GM23338 (cell line): ENCODE results near the gene OSBPL3. TPM values are rescaled to one million over a fixed set of nuclear protein-coding genes. Genes with fewer than 3 reads are reported as not detected.

Source experiments
- ATAC-seq: fragments of 200-7000 bp; cut with Tn5 transposase; 3 replicates; pipeline ENCODE4 v1.9.1; 2020
- DNase-seq: peaks from one replicate; pipeline ENCODE4 v3.0.0-alpha.2; 2015; ENCODE audit warnings: low spot score
- H2AFZ ChIP-seq: fragments of 200-600 bp; sonication (generic); 2 replicates; pipeline ENCODE4 v1.8.0; 2016; ENCODE audit warnings: antibody characterized with exemption, mild to moderate bottlenecking, moderate library complexity
- H3F3A ChIP-seq: fragments of 200-600 bp; sonication (generic); replicated peaks from 2 replicates; pipeline ENCODE4 v1.8.0; 2017; ENCODE audit warnings: antibody characterized with exemption, mixed run types, low read depth
- H3K27ac ChIP-seq: fragments of 200-600 bp; sonication (generic); 2 replicates; pipeline ENCODE4 v1.6.1; 2016; ENCODE audit warnings: low read depth
- H3K27me3 ChIP-seq: fragments of 200-600 bp; sonication (generic); 2 replicates; pipeline ENCODE4 v1.8.0; 2016; ENCODE audit warnings: mild to moderate bottlenecking, mixed run types, moderate library complexity; ENCODE audit not compliant: insufficient read depth
- H3K36me3 ChIP-seq: fragments of 200-600 bp; sonication (generic); 2 replicates; pipeline ENCODE4 v1.8.0; 2016; ENCODE audit warnings: mild to moderate bottlenecking; ENCODE audit not compliant: insufficient read depth
- H3K4me1 ChIP-seq: fragments of 200-600 bp; sonication (generic); 2 replicates; pipeline ENCODE4 v1.8.0; 2016; ENCODE audit warnings: mild to moderate bottlenecking, moderate library complexity; ENCODE audit not compliant: insufficient read depth
- H3K4me2 ChIP-seq: fragments of 200-600 bp; sonication (generic); 2 replicates; pipeline ENCODE4 v1.7.1; 2017; ENCODE audit warnings: mixed run types
- H3K4me3 ChIP-seq: fragments of 200-600 bp; sonication (generic); 2 replicates; pipeline ENCODE4 v1.6.1; 2016; ENCODE audit warnings: mixed run types
- H3K79me2 ChIP-seq: fragments of 200-600 bp; sonication (generic); replicated peaks from 2 replicates; pipeline ENCODE4 v1.8.0; 2017; ENCODE audit warnings: mild to moderate bottlenecking; ENCODE audit not compliant: insufficient read depth
- H3K9me2 ChIP-seq: fragments of 200-600 bp; sonication (generic); 2 replicates; pipeline ENCODE4 v1.8.0; 2017; ENCODE audit not compliant: insufficient read depth
- H4K20me1 ChIP-seq: fragments of 200-600 bp; sonication (generic); replicated peaks from 2 replicates; pipeline ENCODE4 v1.8.0; 2017; ENCODE audit warnings: mild to moderate bottlenecking; ENCODE audit not compliant: insufficient read depth
- H3K27ac Mint-ChIP-seq: 2 replicates; pipeline ENCODE4 v1.8.0; 2020; ENCODE audit warnings: inconsistent platforms, mild to moderate bottlenecking, moderate library complexity, mixed read lengths
- H3K27me3 Mint-ChIP-seq: 3 replicates; pipeline ENCODE4 v1.8.0; 2022; ENCODE audit warnings: low read depth, mild to moderate bottlenecking, moderate library complexity, mixed read lengths, inconsistent platforms; ENCODE audit not compliant: insufficient read depth, poor library complexity
- H3K36me3 Mint-ChIP-seq: 3 replicates; pipeline ENCODE4 v1.8.0; 2021; ENCODE audit warnings: low read depth, mild to moderate bottlenecking, inconsistent platforms, moderate library complexity, mixed read lengths
- H3K4me1 Mint-ChIP-seq: 3 replicates; pipeline ENCODE4 v1.8.0; 2020; ENCODE audit warnings: mild to moderate bottlenecking, inconsistent platforms, mixed read lengths
- H3K4me3 Mint-ChIP-seq: 3 replicates; pipeline ENCODE4 v1.8.0; 2021; ENCODE audit warnings: moderate library complexity, mild to moderate bottlenecking, inconsistent platforms, mixed read lengths
- H3K9me3 Mint-ChIP-seq: 3 replicates; pipeline ENCODE4 v1.8.0; 2020; ENCODE audit warnings: moderate library complexity, mild to moderate bottlenecking, inconsistent platforms, mixed read lengths
- CREB1 ChIP-seq: fragments of 250-450 bp; sonication (Bioruptor Pico); IDR thresholded peaks from 2 replicates; pipeline ENCODE4 v1.5.0; 2020; ENCODE audit warnings: low read depth, mild to moderate bottlenecking, moderate library complexity
- CTCF ChIP-seq, 2 experiments: fragments of 200-600 bp in 1 of 2; sonication (generic) in 1 of 2; conservative IDR thresholded peaks; 2 replicates each; pipeline versions ENCODE4 v1.5.1 to v1.6.1; 2016 to 2017; ENCODE audit warnings: antibody characterized with exemption in 2 of 2, low read depth in 2 of 2, mild to moderate bottlenecking in 2 of 2, moderate library complexity in 1 of 2
- ETS1 ChIP-seq: IDR thresholded peaks from 2 replicates; pipeline ENCODE4 v1.6.1; 2016; ENCODE audit warnings: antibody characterized with exemption
- EZH2 ChIP-seq: fragments of 200-600 bp; sonication (generic); IDR thresholded peaks from one replicate; pipeline ENCODE4 v1.8.0; 2017; ENCODE audit warnings: antibody characterized with exemption, mild to moderate bottlenecking, low read depth; ENCODE audit not compliant: unreplicated experiment
- JUNB ChIP-seq: IDR thresholded peaks from one replicate; pipeline ENCODE4 v1.6.1; 2016; ENCODE audit warnings: antibody characterized with exemption; ENCODE audit not compliant: unreplicated experiment
- NANOG ChIP-seq: IDR thresholded peaks from 2 replicates; pipeline ENCODE4 v1.6.1; 2016; ENCODE audit warnings: antibody characterized with exemption, borderline replicate concordance
- REST ChIP-seq: IDR thresholded peaks from one replicate; pipeline ENCODE4 v1.6.1; 2018; ENCODE audit warnings: antibody characterized with exemption; ENCODE audit not compliant: unreplicated experiment
- STAT1 ChIP-seq: IDR thresholded peaks from one replicate; pipeline ENCODE4 v1.6.1; 2016; ENCODE audit warnings: antibody characterized with exemption; ENCODE audit not compliant: unreplicated experiment
- ZNF114 ChIP-seq: fragments of 250-450 bp; sonication (Bioruptor Pico); IDR thresholded peaks from 2 replicates; pipeline ENCODE4 v1.5.0; 2020; ENCODE audit warnings: mild to moderate bottlenecking, moderate library complexity
- ZNF331 ChIP-seq: fragments of 250-450 bp; sonication (Bioruptor Pico); IDR thresholded peaks from 2 replicates; pipeline ENCODE4 v1.5.0; 2020; ENCODE audit warnings: low read depth, mild to moderate bottlenecking, moderate library complexity
- polyA plus RNA-seq: library from polyadenylated mRNA; unstranded; fragments of >200 nt; fragmentation: Nextera tagmentation; extraction: Ambion mirVana; gene quantifications from 2 replicates; pipeline ENCODE4 v1.2.1, GENCODE V29; 2016
- total RNA-seq: library from RNA; depleted of rRNA; stranded (reverse); fragments of >200 nt; shearing (Covaris generic); gene quantifications from 2 replicates; pipeline ENCODE4 v1.2.3, GENCODE V29; 2014

OSBPL3 gene
- total and polyA plus RNA-seq, 2 experiments from 2014 or later = 7.2 to 15.7 TPM

- TF ChIP-seq REST (no peak), CTCF (conservative IDR thresholded peaks at IDR 0.05; ENCODE audit: low read depth in 2 of 2) (no peak), EZH2 (no peak), ETS1 (no peak), CREB1 (CRISPR knock-in tag) (no peak), ZNF331 (CRISPR knock-in tag) (no peak), ZNF114 (CRISPR knock-in tag) (no peak), JUNB (no peak)
Measured at GRCh38 chr7:24862461-24862860, 117.5 kb downstream of the OSBPL3 start (continued).

GRCh38 chr7:24861336-24861735 lies 118.6 kb downstream of the OSBPL3 start:
- no peak overlapping the region for H3K4me3 ChIP-seq
- Mint-ChIP-seq H3K27me3 (peaks cover 2% of the 10 kb centered on the region), H3K4me1 (no peaks in the 10 kb centered on the region), H3K4me3 (no peak overlapping the region), H3K36me3 (peaks cover 20% of the 10 kb centered on the region), H3K27ac (no peak overlapping the region), H3K9me3 (no peaks in the 10 kb centered on the region)
- H3K4me1 ChIP-seq = no peaks in the 10 kb centered on the region
- H3F3A ChIP-seq = no peaks in the 10 kb centered on the region
- H3K9me2 ChIP-seq = no peaks in the 10 kb centered on the region
- H3K27ac ChIP-seq = no peak overlapping the region
- no peaks in the 10 kb centered on the region for H3K36me3 ChIP-seq
- DNase-seq (no peak), ATAC-seq (no peak)
- no peaks in the 10 kb centered on the region for H3K27me3 ChIP-seq
- H3K4me2 ChIP-seq = no peak overlapping the region
- no peaks in the 10 kb centered on the region for H3K79me2 ChIP-seq
- H4K20me1 ChIP-seq = no peaks in the 10 kb centered on the region
- no peak overlapping the region for H2AFZ ChIP-seq
- TF ChIP-seq REST (no peak), STAT1 (no peak), CREB1 (CRISPR knock-in tag) (no peak), NANOG (no peak)
